HG02885 (cell line): ENCODE data around the gene ADORA2A.

Source experiments
- ATAC-seq: cut with Tn5 transposase; IDR thresholded peaks from one replicate; pipeline ENCODE4 v1.9.1; 2021; ENCODE audit warnings: mild to moderate bottlenecking; ENCODE audit not compliant: unreplicated experiment, poor library complexity

Gene ADORA2A

GRCh38 chr22:24430431-24431308 is 3.3 kb downstream of the ADORA2A start:
- no peak for ATAC-seq

- no peak for ATAC-seq
Observed at GRCh38 chr22:24431309-24432034, 4.1 kb downstream of the ADORA2A start.

GRCh38 chr22:24432059-24432853 is 4.9 kb downstream of the ADORA2A start:
- no peak for ATAC-seq

GRCh38 chr22:24433001-24433827 is 5.8 kb downstream of the ADORA2A start:
- ATAC-seq, result no peak

GRCh38 chr22:24433828-24434470 is 6.5 kb downstream of the ADORA2A start:
- peak; percentile 73 for ATAC-seq

GRCh38 chr22:24434471-24435322 is 7.3 kb downstream of the ADORA2A start:
- ATAC-seq, result peak; percentile 45

- ATAC-seq, result no peak
Observed at GRCh38 chr22:24435323-24435645, 7.9 kb downstream of the ADORA2A start.

- ATAC-seq, result no peak
Observed at GRCh38 chr22:24435861-24436371, 8.5 kb downstream of the ADORA2A start.

GRCh38 chr22:24436553-24436952 is 9.2 kb downstream of the ADORA2A start:
- no peak for ATAC-seq

- no peak for ATAC-seq
Observed at GRCh38 chr22:24437091-24437490, 9.7 kb downstream of the ADORA2A start.

GRCh38 chr22:24437741-24438328 is 10.4 kb downstream of the ADORA2A start:
- peak; percentile 44 for ATAC-seq

- ATAC-seq, result no peak
Observed at GRCh38 chr22:24440270-24440717, 12.9 kb downstream of the ADORA2A start.

- ATAC-seq, result no peak
Observed at GRCh38 chr22:24440718-24441405, 13.5 kb downstream of the ADORA2A start.

GRCh38 chr22:24441406-24442351 is 14.3 kb downstream of the ADORA2A start:
- no peak for ATAC-seq

GRCh38 chr22:24442352-24442744 is 14.9 kb downstream of the ADORA2A start:
- ATAC-seq, result no peak

- no peak for ATAC-seq
Observed at GRCh38 chr22:24443668-24444067, 16.3 kb downstream of the ADORA2A start.
